Measurements from ENCODE around the gene C3orf22. TPM values are rescaled to one million over a fixed set of nuclear protein-coding genes. Genes with fewer than 3 reads are reported as not detected.

C3orf22 gene
- total RNA-seq, 1 donor from 2014 or later: not detected

- Mint-ChIP-seq H3K4me1 (peaks cover 10% of the 10 kb centered on the region), H3K36me3 (ENCODE audit: low read depth) (no peaks in the 10 kb centered on the region), H3K27me3 (ENCODE audit: low read depth) (peaks cover 2% of the 10 kb centered on the region), H3K9me3 (no peaks in the 10 kb centered on the region), H3K27ac (ENCODE audit: unreplicated experiment) (no peak overlapping the region), H3K4me3 (no peak overlapping the region)
- no peak for TF ChIP-seq CTCF (conservative IDR thresholded peaks at IDR 0.05)
- no peak for DNase-seq (ENCODE audit: low read depth, low spot score)
Observed at GRCh38 chr3:126509597-126510307, 49.0 kb downstream of the C3orf22 start.

- H3K9me3 Mint-ChIP-seq: no peaks in the 10 kb centered on the region
- H3K4me1 Mint-ChIP-seq: peaks cover 10% of the 10 kb centered on the region
- no peaks in the 10 kb centered on the region for H3K36me3 Mint-ChIP-seq (ENCODE audit: low read depth)
- H3K27ac Mint-ChIP-seq (ENCODE audit: unreplicated experiment): no peak overlapping the region
- DNase-seq (ENCODE audit: low read depth, low spot score): no peak
- no peak for TF ChIP-seq CTCF (conservative IDR thresholded peaks at IDR 0.05)
- H3K4me3 Mint-ChIP-seq: no peak overlapping the region
- peaks cover 5% of the 10 kb centered on the region for H3K27me3 Mint-ChIP-seq (ENCODE audit: low read depth)
Observed at GRCh38 chr3:126508564-126508964, 50.2 kb downstream of the C3orf22 start.

GRCh38 chr3:126507886-126508285 is 50.8 kb downstream of the C3orf22 start:
- Mint-ChIP-seq H3K9me3 (no peaks in the 10 kb centered on the region), H3K27me3 (ENCODE audit: low read depth) (peaks cover 5% of the 10 kb centered on the region), H3K27ac (ENCODE audit: unreplicated experiment) (no peak overlapping the region), H3K4me1 (peaks cover 10% of the 10 kb centered on the region), H3K4me3 (no peak overlapping the region), H3K36me3 (ENCODE audit: low read depth) (no peaks in the 10 kb centered on the region)
- no peak for DNase-seq (ENCODE audit: low read depth, low spot score)
- TF ChIP-seq CTCF (conservative IDR thresholded peaks at IDR 0.05): no peak

- no peak for DNase-seq (ENCODE audit: low read depth, low spot score)
- H3K4me3 Mint-ChIP-seq: no peak overlapping the region
- H3K27ac Mint-ChIP-seq (ENCODE audit: unreplicated experiment): no peak overlapping the region
- peaks cover 5% of the 10 kb centered on the region for H3K27me3 Mint-ChIP-seq (ENCODE audit: low read depth)
- no peaks in the 10 kb centered on the region for H3K36me3 Mint-ChIP-seq (ENCODE audit: low read depth)
- H3K4me1 Mint-ChIP-seq: peaks cover 5% of the 10 kb centered on the region
- no peaks in the 10 kb centered on the region for H3K9me3 Mint-ChIP-seq
- TF ChIP-seq CTCF (conservative IDR thresholded peaks at IDR 0.05): no peak
Observed at GRCh38 chr3:126503701-126504100, 55.0 kb downstream of the C3orf22 start.

GRCh38 chr3:126502656-126503055 is 56.1 kb downstream of the C3orf22 start:
- DNase-seq (ENCODE audit: low read depth, low spot score): no peak
- no peaks in the 10 kb centered on the region for H3K9me3 Mint-ChIP-seq
- no peak overlapping the region for H3K27ac Mint-ChIP-seq (ENCODE audit: unreplicated experiment)
- H3K27me3 Mint-ChIP-seq (ENCODE audit: low read depth): peaks cover 5% of the 10 kb centered on the region
- H3K36me3 Mint-ChIP-seq (ENCODE audit: low read depth): no peaks in the 10 kb centered on the region
- peaks cover 5% of the 10 kb centered on the region for H3K4me1 Mint-ChIP-seq
- no peak overlapping the region for H3K4me3 Mint-ChIP-seq
- TF ChIP-seq CTCF (conservative IDR thresholded peaks at IDR 0.05): no peak
